Hepatocyte (in vitro differentiated cells): ENCODE measurements around the gene KIF1B.

Experiments used
- EZH2 ChIP-seq: fragments of 200-600 bp; sonication (generic); IDR thresholded peaks from 2 replicates; pipeline ENCODE4 v1.6.1; 2016; ENCODE audit warnings: antibody characterized with exemption, mild to moderate bottlenecking, borderline replicate concordance
- TF ChIP-seq, protein P1 (sequence below): fragments of 200-600 bp; sonication (generic); IDR thresholded peaks from 2 replicates; pipeline ENCODE4 v1.5.1; 2016; ENCODE audit warnings: antibody characterized with exemption, mild to moderate bottlenecking; ENCODE audit not compliant: poor library complexity

- TF ChIP-seq, protein P1, sequence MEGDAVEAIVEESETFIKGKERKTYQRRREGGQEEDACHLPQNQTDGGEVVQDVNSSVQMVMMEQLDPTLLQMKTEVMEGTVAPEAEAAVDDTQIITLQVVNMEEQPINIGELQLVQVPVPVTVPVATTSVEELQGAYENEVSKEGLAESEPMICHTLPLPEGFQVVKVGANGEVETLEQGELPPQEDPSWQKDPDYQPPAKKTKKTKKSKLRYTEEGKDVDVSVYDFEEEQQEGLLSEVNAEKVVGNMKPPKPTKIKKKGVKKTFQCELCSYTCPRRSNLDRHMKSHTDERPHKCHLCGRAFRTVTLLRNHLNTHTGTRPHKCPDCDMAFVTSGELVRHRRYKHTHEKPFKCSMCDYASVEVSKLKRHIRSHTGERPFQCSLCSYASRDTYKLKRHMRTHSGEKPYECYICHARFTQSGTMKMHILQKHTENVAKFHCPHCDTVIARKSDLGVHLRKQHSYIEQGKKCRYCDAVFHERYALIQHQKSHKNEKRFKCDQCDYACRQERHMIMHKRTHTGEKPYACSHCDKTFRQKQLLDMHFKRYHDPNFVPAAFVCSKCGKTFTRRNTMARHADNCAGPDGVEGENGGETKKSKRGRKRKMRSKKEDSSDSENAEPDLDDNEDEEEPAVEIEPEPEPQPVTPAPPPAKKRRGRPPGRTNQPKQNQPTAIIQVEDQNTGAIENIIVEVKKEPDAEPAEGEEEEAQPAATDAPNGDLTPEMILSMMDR: no peak
- TF ChIP-seq EZH2: no peak
These were observed 136.7 kb downstream of the KIF1B start for GRCh38 chr1:10347109-10347508.
